ENCODE data around the gene CSRP2. TPM values are rescaled to one million over a fixed set of nuclear protein-coding genes. Genes with fewer than 3 reads are reported as not detected.

The CSRP2 gene
- 28.4 and 32.7 TPM in 2 replicates for total RNA-seq

DNA sequence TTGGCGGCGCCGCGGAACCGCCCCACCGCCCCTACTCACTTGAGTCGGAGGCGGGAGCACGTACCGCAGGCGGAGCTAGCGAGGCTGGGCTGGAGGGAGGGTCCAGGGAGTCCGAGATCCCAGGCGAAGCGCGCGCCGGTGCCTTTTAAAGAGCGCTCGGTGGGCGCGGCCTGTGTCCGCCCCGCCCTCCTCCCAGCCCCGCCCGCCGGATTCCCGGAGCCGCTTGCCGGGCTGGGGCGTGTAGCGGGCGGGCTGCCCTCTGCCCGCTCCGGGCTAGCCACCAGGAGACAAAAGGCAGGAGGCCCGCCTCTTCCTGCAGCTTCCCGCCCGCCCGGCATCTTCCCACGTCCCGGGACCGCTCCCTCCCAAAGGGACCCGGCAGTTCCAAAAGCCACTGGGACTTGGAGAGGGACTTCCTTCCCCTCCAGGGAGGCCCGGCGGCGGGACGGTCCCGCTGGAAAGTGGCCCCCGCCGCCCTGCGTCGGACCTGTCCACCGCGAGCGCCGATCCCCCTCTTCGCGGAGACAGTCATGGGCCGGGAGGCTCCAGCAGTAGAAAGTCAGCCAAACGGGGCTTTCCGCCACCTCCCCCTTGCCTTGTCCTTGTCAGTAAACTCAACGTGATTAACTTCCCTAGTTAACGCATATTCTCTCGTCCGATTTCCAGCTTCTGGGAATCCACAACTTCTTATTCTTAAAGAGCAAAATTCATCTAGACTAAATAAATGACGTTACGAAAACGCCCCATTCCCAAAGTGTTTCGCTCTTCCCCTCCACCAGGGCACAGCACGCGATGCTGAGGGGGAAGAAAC lies at the start of gene CSRP2:
TSS of gene CSRP2 (minus strand) at position 121 of the 811 bp plus-strand sequence. CDS start 12,759 bp downstream, outside the sequence.

Other genes with a start within 250 kb of the CSRP2 start
- 36.6 and 72.0 TPM in 2 replicates for gene ZDHHC17, start 114.9 kb downstream of the CSRP2 start, total RNA-seq
- gene E2F7, start 186.6 kb upstream of the CSRP2 start, total RNA-seq: 9.4 and 12.3 TPM in 2 replicates

All from nasal cavity respiratory epithelium epithelial cell of viscerocranial mucosa (primary cell).